Ishikawa (cell line): ENCODE data around the gene POLD1.

Experiments used
- CEBPB ChIP-seq: IDR thresholded peaks from 2 replicates; pipeline ENCODE4 v1.6.1; 2012
- CREB1 ChIP-seq: IDR thresholded peaks from 2 replicates; pipeline ENCODE4 v1.6.1; 2012; ENCODE audit warnings: low read depth
- EGR1 ChIP-seq: IDR thresholded peaks from 2 replicates; pipeline ENCODE4 v1.6.1; 2012
- EP300 ChIP-seq: IDR thresholded peaks from 2 replicates; pipeline ENCODE4 v1.6.1; 2012; ENCODE audit warnings: borderline replicate concordance
- FOXM1 ChIP-seq: IDR thresholded peaks from 2 replicates; pipeline ENCODE4 v1.6.1; 2012; ENCODE audit warnings: low read depth, borderline replicate concordance
- NFIC ChIP-seq: IDR thresholded peaks from 2 replicates; pipeline ENCODE4 v1.6.1; 2012
- RAD21 ChIP-seq: IDR thresholded peaks from 2 replicates; pipeline ENCODE4 v1.6.1; 2012; ENCODE audit warnings: low read depth
- TAF1 ChIP-seq: IDR thresholded peaks from 2 replicates; pipeline ENCODE4 v1.6.1; 2012; ENCODE audit warnings: low read depth, mild to moderate bottlenecking
- TCF12 ChIP-seq: IDR thresholded peaks from 2 replicates; pipeline ENCODE4 v1.6.1; 2012; ENCODE audit warnings: low read depth
- TEAD4 ChIP-seq: IDR thresholded peaks from 2 replicates; pipeline ENCODE4 v1.6.1; 2012
- TF ChIP-seq, protein P1 (sequence below): IDR thresholded peaks from 2 replicates; pipeline ENCODE4 v1.6.1; 2012
- TF ChIP-seq, protein P2 (sequence below): IDR thresholded peaks from 2 replicates; pipeline ENCODE4 v1.6.1; 2012; ENCODE audit warnings: low read depth, mild to moderate bottlenecking
- TF ChIP-seq, protein P3 (sequence below): IDR thresholded peaks from 2 replicates; pipeline ENCODE4 v1.6.1; 2012

DNA sequence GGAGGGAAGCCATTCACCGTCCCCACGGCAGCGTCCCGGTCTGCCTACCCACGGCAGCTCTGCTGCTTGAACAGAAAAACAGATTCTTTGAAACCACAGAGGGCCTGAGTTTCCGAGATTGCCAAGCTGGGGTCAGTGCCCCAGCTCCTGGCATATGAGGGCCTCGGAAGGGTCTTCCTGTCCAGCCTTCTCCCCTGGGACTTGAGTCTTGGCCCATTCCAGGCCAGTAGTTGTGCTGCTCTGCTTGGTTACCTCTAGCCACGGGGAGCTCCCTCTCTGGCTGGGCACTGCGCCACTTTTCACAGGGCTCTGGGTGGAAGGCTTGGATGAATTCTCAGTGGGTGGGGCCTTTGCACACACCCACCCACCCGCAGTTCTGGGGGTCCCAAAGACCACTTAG is 26.0 kb downstream of the POLD1 start:
- TF ChIP-seq, protein P1, sequence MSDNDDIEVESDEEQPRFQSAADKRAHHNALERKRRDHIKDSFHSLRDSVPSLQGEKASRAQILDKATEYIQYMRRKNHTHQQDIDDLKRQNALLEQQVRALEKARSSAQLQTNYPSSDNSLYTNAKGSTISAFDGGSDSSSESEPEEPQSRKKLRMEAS: no peak
- TF ChIP-seq EP300: no peak
- TF ChIP-seq, protein P2, sequence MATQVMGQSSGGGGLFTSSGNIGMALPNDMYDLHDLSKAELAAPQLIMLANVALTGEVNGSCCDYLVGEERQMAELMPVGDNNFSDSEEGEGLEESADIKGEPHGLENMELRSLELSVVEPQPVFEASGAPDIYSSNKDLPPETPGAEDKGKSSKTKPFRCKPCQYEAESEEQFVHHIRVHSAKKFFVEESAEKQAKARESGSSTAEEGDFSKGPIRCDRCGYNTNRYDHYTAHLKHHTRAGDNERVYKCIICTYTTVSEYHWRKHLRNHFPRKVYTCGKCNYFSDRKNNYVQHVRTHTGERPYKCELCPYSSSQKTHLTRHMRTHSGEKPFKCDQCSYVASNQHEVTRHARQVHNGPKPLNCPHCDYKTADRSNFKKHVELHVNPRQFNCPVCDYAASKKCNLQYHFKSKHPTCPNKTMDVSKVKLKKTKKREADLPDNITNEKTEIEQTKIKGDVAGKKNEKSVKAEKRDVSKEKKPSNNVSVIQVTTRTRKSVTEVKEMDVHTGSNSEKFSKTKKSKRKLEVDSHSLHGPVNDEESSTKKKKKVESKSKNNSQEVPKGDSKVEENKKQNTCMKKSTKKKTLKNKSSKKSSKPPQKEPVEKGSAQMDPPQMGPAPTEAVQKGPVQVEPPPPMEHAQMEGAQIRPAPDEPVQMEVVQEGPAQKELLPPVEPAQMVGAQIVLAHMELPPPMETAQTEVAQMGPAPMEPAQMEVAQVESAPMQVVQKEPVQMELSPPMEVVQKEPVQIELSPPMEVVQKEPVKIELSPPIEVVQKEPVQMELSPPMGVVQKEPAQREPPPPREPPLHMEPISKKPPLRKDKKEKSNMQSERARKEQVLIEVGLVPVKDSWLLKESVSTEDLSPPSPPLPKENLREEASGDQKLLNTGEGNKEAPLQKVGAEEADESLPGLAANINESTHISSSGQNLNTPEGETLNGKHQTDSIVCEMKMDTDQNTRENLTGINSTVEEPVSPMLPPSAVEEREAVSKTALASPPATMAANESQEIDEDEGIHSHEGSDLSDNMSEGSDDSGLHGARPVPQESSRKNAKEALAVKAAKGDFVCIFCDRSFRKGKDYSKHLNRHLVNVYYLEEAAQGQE: no peak
- no peak for TF ChIP-seq NFIC
- TF ChIP-seq FOXM1: no peak
- TF ChIP-seq RAD21: no peak
- no peak for TF ChIP-seq TCF12
- TF ChIP-seq EGR1: no peak
- no peak for TF ChIP-seq CEBPB
- no peak for TF ChIP-seq TAF1
- no peak for TF ChIP-seq CREB1
- TF ChIP-seq TEAD4: no peak
- TF ChIP-seq, protein P3, sequence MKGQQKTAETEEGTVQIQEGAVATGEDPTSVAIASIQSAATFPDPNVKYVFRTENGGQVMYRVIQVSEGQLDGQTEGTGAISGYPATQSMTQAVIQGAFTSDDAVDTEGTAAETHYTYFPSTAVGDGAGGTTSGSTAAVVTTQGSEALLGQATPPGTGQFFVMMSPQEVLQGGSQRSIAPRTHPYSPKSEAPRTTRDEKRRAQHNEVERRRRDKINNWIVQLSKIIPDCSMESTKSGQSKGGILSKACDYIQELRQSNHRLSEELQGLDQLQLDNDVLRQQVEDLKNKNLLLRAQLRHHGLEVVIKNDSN: no peak
